Sigmoid colon (tissue), 4 donors: ENCODE data around the gene DPPA5.

Experiments
- CTCF ChIP-seq, 4 experiments: fragments of 450-650 bp in 3 of 4; fragments of 200-600 bp in 1 of 4; IDR thresholded peaks; one replicate each; pipeline ENCODE4 v1.5.1; 2016 to 2019; ENCODE audit warnings: antibody characterized with exemption in 4 of 4, mild to moderate bottlenecking in 3 of 4, moderate library complexity in 2 of 4
- EP300 ChIP-seq, 4 donors: sonication (generic); formaldehyde crosslinking; IDR thresholded peaks; one replicate each; pipeline ENCODE4 v1.6.1; 2017; ENCODE audit warnings: antibody characterized with exemption in 4 of 4
- POLR2A ChIP-seq, 2 donors: fragments of 450-650 bp; IDR thresholded peaks; one replicate each; pipeline ENCODE4 v1.6.1; 2016; ENCODE audit warnings: antibody characterized with exemption in 2 of 2, mild to moderate bottlenecking in 2 of 2, moderate library complexity in 2 of 2
- POLR2AphosphoS5 ChIP-seq, 4 donors: sonication (generic); formaldehyde crosslinking; IDR thresholded peaks; one replicate each; pipeline ENCODE4 v1.6.1; 2017; ENCODE audit warnings: antibody characterized with exemption in 4 of 4

GRCh38 chr6:73309785-73310502, 44.1 kb downstream of the DPPA5 start:
- TF ChIP-seq POLR2A (IDR thresholded peaks at IDR 0.05) (no peak), CTCF (IDR thresholded peaks at IDR 0.05) (peak in 1 of 4 experiments; percentile 19), EP300 (IDR thresholded peaks at IDR 0.05) (no peak), POLR2AphosphoS5 (IDR thresholded peaks at IDR 0.05) (peak in 2 of 4 donors; percentile 10 to 47)
